Tibial artery (tissue), 4 donors: Measurements from ENCODE around the gene PALLD.

Experiments used
- DNase-seq, 2 donors: peaks; one replicate each; pipeline ENCODE4 v3.0.0-alpha.2; 2019
- H3K27ac ChIP-seq, 2 donors: fragments of 200-600 bp; sonication (generic) in 1 of 2; 1 replicate in 1 of 2; 2 replicates in 1 of 2; pipeline ENCODE4 v1.5.1; 2018 to 2019; ENCODE audit warnings: mild to moderate bottlenecking in 1 of 2
- H3K27me3 ChIP-seq, 2 donors: fragments of 200-600 bp; sonication (generic) in 1 of 2; one replicate each; pipeline versions ENCODE4 v1.5.1 to v1.6.0; 2016 to 2019
- H3K36me3 ChIP-seq, 3 donors: fragments of 200-600 bp; sonication (generic) in 2 of 3; one replicate each; pipeline ENCODE4 v1.5.1; 2016 to 2019; ENCODE audit warnings: mild to moderate bottlenecking in 2 of 3
- H3K4me1 ChIP-seq, 4 donors: fragments of 200-600 bp; sonication (generic) in 2 of 4; 1 replicate in 3 of 4; 2 replicates in 1 of 4; pipeline ENCODE4 v1.5.1; 2016 to 2019
- H3K4me3 ChIP-seq, 2 donors: fragments of 200-600 bp; sonication (generic) in 1 of 2; 1 replicate in 1 of 2; 2 replicates in 1 of 2; pipeline ENCODE4 v1.5.1; 2018 to 2019; ENCODE audit warnings: mild to moderate bottlenecking in 2 of 2
- H3K9me3 ChIP-seq, 3 donors: fragments of 200-600 bp; sonication (generic) in 1 of 3; one replicate each; pipeline ENCODE4 v1.5.1; 2016 to 2019
- intact Hi-C: fragments of 100-400 bp; cut with DNase I; formaldehyde crosslinking; loops from one replicate; pipeline ENCODE4 v1.15.0; 2023; ENCODE audit warnings: low total_unique reads
- TF ChIP-seq, protein P1 (sequence below), 2 experiments: fragments of 200-600 bp in 1 of 2; fragments of 450-650 bp in 1 of 2; IDR thresholded peaks; one replicate each; pipeline ENCODE4 v1.5.1; 2017 to 2019; ENCODE audit warnings: antibody characterized with exemption in 2 of 2, mild to moderate bottlenecking in 1 of 2, moderate library complexity in 1 of 2

The PALLD gene

DNA sequence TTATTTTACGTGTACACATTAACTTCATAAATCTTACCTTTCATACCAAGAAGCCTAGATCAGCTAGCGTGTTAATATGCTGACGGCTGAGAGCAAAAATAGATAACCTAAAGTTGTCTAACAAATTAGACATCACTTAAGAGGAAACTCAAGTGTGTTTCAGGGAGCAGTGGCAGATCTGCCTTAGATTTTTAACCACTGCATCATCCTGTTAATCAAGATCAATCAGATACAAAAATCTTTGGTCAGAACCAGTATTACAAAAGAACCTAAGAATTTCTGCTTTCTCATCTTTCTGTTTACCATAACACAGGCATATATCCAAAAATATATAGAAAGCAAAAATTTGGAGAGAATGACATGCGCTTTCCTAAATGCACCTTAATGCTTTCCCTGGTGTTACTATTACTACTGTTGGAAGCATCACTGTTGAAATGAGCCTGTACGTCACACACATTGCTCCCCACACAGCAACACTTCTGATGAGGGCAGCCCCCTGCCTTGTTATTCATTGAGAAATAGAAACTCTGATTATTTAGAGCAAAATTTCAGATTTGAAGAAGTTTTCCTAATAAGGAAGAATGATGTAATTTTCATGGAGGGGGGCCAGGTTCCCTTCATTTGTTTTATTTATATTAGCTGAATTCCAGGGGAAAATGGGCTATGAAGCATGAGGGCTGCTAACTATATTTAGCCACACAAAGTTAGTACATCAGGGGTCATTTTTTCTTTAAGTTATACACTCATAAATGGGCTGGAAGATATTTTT is 360.9 kb downstream of the PALLD start:
- H3K36me3 ChIP-seq, result peaks cover 1 to 14% (median 5%) of the 10 kb centered on the region in 3 donors
- DNase-seq, result no peak
- H3K27ac ChIP-seq, result peak overlapping the region; percentile 88 to 98
- no peaks in the 10 kb centered on the region for H3K9me3 ChIP-seq
- H3K4me1 ChIP-seq, result peaks cover 0 to 100% (median 75%) of the 10 kb centered on the region in 4 donors
- H3K27me3 ChIP-seq, result no peaks in the 10 kb centered on the region
- TF ChIP-seq, protein P1, sequence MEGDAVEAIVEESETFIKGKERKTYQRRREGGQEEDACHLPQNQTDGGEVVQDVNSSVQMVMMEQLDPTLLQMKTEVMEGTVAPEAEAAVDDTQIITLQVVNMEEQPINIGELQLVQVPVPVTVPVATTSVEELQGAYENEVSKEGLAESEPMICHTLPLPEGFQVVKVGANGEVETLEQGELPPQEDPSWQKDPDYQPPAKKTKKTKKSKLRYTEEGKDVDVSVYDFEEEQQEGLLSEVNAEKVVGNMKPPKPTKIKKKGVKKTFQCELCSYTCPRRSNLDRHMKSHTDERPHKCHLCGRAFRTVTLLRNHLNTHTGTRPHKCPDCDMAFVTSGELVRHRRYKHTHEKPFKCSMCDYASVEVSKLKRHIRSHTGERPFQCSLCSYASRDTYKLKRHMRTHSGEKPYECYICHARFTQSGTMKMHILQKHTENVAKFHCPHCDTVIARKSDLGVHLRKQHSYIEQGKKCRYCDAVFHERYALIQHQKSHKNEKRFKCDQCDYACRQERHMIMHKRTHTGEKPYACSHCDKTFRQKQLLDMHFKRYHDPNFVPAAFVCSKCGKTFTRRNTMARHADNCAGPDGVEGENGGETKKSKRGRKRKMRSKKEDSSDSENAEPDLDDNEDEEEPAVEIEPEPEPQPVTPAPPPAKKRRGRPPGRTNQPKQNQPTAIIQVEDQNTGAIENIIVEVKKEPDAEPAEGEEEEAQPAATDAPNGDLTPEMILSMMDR (IDR thresholded peaks at IDR 0.05), result no peak
- H3K4me3 ChIP-seq, result no peak overlapping the region
- intact Hi-C loops, result no loop called here

DNA sequence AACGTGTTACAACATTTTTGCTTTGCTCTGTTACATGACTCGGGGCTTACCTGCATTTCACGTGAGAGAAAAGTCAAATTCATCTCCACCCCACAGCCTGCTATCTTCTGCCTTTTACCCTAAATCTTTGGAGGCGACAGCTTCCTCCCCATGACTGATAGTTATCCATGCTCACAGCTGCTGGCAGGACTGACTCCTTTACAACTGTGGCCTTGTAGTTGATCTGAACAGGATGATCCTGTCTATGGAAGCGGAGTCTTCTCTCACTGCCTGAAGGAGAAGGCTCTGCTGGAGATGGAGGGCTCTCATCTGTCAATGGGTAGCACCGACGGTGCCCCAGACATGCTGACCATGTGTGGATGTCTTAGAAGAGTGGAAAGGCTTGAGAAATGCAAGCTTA is 362.2 kb downstream of the PALLD start:
- intact Hi-C loops, result no loop called here
- no peak overlapping the region for H3K4me3 ChIP-seq
- TF ChIP-seq, protein P1 (IDR thresholded peaks at IDR 0.05), result no peak
- H3K4me1 ChIP-seq, result peaks cover 0 to 99% (median 72%) of the 10 kb centered on the region in 4 donors
- no peak for DNase-seq
- peak overlapping the region; percentile 88 to 98 for H3K27ac ChIP-seq
- H3K27me3 ChIP-seq, result no peaks in the 10 kb centered on the region
- no peaks in the 10 kb centered on the region for H3K9me3 ChIP-seq
- peaks cover 8 to 14% (median 9%) of the 10 kb centered on the region in 3 donors for H3K36me3 ChIP-seq

DNA sequence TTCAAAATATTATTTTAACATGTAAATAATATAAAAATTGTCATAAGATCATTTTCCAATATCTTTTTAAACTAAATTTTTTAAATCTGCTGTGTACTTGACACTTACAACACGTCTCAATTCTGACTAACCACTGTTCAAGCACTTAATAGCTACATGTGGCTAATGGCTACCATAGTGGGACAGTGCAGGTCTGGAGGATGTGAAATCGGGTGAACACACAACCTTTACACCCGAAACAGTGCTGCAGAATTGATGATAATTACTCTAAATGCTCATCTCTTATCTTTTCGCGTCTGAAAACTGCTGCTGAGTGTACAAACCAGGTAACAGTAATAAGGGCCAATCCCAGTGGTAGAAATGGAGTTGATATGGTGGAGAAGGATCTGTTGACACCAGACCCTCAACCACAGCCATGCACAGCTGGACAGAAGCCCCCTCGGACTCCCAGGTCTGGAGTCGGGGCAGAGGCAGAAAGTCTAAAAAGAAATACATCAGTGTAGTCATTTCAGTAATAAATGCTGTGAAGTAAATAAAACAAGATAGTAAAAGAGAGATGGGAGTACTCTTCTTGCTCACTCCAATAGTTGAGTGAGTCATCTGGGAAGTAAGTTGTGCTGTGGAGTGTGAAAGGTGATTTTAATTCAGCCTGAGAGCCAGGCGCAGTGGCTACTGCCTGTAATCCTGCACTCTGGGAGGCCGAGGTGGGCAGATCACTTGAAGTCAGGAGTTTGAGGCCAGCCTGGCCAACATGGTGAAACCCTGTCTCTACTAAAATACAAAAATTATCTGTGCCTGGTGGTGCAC is 363.2 kb downstream of the PALLD start:
- H3K4me1 ChIP-seq, result peaks cover 0 to 99% (median 75%) of the 10 kb centered on the region in 4 donors
- H3K9me3 ChIP-seq, result no peaks in the 10 kb centered on the region
- H3K36me3 ChIP-seq, result peaks cover 8 to 14% (median 9%) of the 10 kb centered on the region in 3 donors
- DNase-seq, result no peak
- H3K27me3 ChIP-seq, result no peaks in the 10 kb centered on the region
- H3K4me3 ChIP-seq, result no peak overlapping the region
- H3K27ac ChIP-seq, result peak overlapping the region; percentile 88 to 98
- intact Hi-C loops, result no loop called here
- TF ChIP-seq, protein P1 (IDR thresholded peaks at IDR 0.05), result no peak

DNA sequence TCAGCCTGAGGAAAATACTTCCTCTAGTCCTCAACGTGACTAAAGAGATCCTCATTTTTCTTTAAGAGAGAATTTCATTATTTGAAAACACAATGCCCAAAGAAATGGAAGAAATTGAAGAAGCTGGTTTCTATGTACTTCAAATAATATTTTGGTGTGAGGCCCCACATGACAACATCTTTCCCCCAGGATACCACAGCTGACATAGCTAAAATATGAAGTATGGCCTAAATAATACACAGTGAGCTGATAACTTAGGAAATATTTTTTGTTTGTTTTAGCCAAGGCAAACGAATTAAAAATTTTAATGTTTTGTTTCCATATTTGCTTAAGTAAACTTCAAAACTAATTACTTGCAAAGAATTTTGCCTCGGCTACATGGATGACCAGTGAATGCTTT is 364.0 kb downstream of the PALLD start:
- Histone ChIP-seq H3K4me1 (peaks cover 0 to 99% (median 76%) of the 10 kb centered on the region in 4 donors), H3K9me3 (no peaks in the 10 kb centered on the region), H3K27me3 (no peaks in the 10 kb centered on the region), H3K4me3 (no peak overlapping the region), H3K36me3 (peaks cover 7 to 8% (median 7%) of the 10 kb centered on the region in 3 donors), H3K27ac (peak overlapping the region; percentile 88 to 98)
- intact Hi-C loops, result no loop called here
- TF ChIP-seq, protein P1 (IDR thresholded peaks at IDR 0.05), result no peak
- DNase-seq, result no peak

DNA sequence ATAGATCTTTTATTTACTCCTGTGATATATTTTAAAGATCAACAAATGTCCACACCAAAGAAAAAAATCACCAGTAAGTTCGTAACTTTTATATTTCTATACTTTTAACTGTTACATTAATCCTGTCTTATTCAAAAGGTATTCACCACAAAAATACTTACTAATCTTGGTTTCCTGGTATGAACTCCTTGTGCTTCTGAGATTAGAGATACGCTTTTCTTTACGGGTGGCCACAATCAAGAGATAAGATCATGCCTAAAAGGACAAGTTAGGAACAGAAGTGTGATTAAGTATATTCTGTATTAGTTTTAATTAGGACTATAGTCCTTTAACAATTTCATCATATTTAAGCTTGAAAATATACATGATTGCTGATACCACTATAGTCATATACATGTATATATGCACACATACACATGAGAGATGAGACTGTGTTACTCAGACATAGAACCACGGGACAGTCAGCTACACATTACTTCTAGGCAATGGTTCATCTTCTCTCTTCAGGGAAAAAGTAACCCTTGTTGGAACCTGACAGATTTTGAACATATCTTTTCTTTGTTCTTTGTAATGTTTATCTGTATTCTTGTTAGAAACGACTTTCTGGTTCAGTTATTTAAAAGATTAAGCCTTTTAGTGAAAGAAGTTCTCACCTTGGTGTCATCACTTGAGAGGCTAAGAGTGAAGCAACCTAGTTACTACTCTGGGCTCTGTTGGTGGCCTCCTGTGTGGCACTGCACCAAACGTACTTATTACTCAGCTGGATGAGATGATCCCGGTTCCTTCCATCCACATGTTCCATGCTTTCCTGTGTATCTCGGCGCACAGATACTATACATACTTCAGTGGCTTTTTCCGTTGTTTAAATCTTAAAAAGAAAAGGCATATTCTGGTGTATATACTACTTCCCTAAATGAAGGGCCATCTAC is 367.1 kb downstream of the PALLD start:
- Histone ChIP-seq H3K36me3 (peaks cover 0 to 8% (median 4%) of the 10 kb centered on the region in 3 donors), H3K27me3 (no peaks in the 10 kb centered on the region), H3K4me3 (no peak overlapping the region), H3K4me1 (peaks cover 0 to 99% (median 69%) of the 10 kb centered on the region in 4 donors), H3K27ac (peak overlapping the region in 1 of 2 donors; percentile 88), H3K9me3 (no peaks in the 10 kb centered on the region)
- intact Hi-C loops, result no loop called here
- TF ChIP-seq, protein P1 (IDR thresholded peaks at IDR 0.05), result no peak
- DNase-seq, result no peak
